Measurements from ENCODE around the gene PLAU. TPM values are rescaled to one million over a fixed set of nuclear protein-coding genes. Genes with fewer than 3 reads are reported as not detected.

The PLAU gene
- total and polyA plus RNA-seq, 10 of the 15 experiments (the other 5 are each of a cell fraction or from before 2014, with no cell fraction given): 2.5 to 20.9 (median 11.5) TPM

GRCh38 chr10:73924935-73925334 lies 14.0 kb downstream of the PLAU start:
- BruUV-seq (replicated peaks): no TSS peak
- POLR2A ChIA-PET: interaction anchor here (1.1 kb wide), 1 partner anchor 23 kb away, joined by 3 read pairs; no protein-coding TSS in a partner anchor
- no peak for FAIRE-seq
- Histone ChIP-seq H3K4me2 (ENCODE audit: control insufficient read depth, insufficient read depth) (no peak overlapping the region), H3K4me3 (no peak overlapping the region), H3K9me3 (replicated peaks; ENCODE audit: control insufficient read depth, insufficient read depth, low read length) (peaks cover 1% of the 10 kb centered on the region; the same call in 2 of the 3 replicates), H2AFZ (ENCODE audit: control insufficient read depth, low read depth, low read length) (no peak overlapping the region), H4K20me1 (ENCODE audit: control insufficient read depth, insufficient read depth) (no peaks in the 10 kb centered on the region), H3K4me1 (ENCODE audit: control insufficient read depth, insufficient read depth, low read length) (peaks cover 3% of the 10 kb centered on the region; the same call in 1 of the 2 replicates), H3K9ac (ENCODE audit: control insufficient read depth, insufficient read depth, low read length) (no peak overlapping the region), H3K27ac (ENCODE audit: control insufficient read depth, insufficient read depth) (no peak overlapping the region), H3K27me3 (replicated peaks in 1 of 2; ENCODE audit: control insufficient read depth in 2 of 2, insufficient read depth in 2 of 2, low read length in 1 of 2) (peaks cover 0 to 6% of the 10 kb centered on the region in 2 experiments; a peak in 2 of 4 replicates), H3K79me2 (ENCODE audit: control insufficient read depth, insufficient read depth, low read length) (no peaks in the 10 kb centered on the region), H3K36me3 (ENCODE audit: control insufficient read depth in 2 of 2, insufficient read depth in 2 of 2, low read length in 1 of 2) (no peaks in the 10 kb centered on the region)
- in situ Hi-C loops (cut with MboI): no loop called here
- WGBS (ENCODE audit: insufficient coverage, insufficient replicate concordance, low lambda C conversion rate, missing lambda C conversion rate): no CpG with 5 or more reads among the region's 1 CpG
- CTCF ChIA-PET: interaction anchor here (0.7 to 5.8 kb wide), 3 partner anchors 11 to 15 kb away, joined by 3 to 35 read pairs (median 4); partner anchors contain the start of gene PLAU
- SMC1A ChIA-PET (ENCODE audit: uncharacterized antibody, unreplicated experiment): interaction anchor here (0.9 to 34.4 kb wide), 2 partner anchors 18 to 35 kb away, joined by 3 to 1048 read pairs; no protein-coding TSS in a partner anchor
- intact Hi-C loops (cut with micrococcal nuclease; ENCODE audit: unreplicated experiment): no loop called here
- no peak for TF ChIP-seq GABPA (IDR thresholded peaks at IDR 0.05; ENCODE audit: low read depth)
- no peak for TF ChIP-seq GATAD2B (conservative IDR thresholded peaks at IDR 0.05; ENCODE audit: low read depth)
- TF ChIP-seq ATF2 (IDR thresholded peaks at IDR 0.05; ENCODE audit: low read length): no peak
- TF ChIP-seq YBX1 (IDR thresholded peaks at IDR 0.05): no peak
- no peak for TF ChIP-seq MEF2A (IDR thresholded peaks at IDR 0.05; ENCODE audit: insufficient read depth, low read depth, low read length)
- no peak for TF ChIP-seq SRF (IDR thresholded peaks at IDR 0.05; ENCODE audit: low read depth in 2 of 2, low read length in 2 of 2)
- TF ChIP-seq, protein P1, sequence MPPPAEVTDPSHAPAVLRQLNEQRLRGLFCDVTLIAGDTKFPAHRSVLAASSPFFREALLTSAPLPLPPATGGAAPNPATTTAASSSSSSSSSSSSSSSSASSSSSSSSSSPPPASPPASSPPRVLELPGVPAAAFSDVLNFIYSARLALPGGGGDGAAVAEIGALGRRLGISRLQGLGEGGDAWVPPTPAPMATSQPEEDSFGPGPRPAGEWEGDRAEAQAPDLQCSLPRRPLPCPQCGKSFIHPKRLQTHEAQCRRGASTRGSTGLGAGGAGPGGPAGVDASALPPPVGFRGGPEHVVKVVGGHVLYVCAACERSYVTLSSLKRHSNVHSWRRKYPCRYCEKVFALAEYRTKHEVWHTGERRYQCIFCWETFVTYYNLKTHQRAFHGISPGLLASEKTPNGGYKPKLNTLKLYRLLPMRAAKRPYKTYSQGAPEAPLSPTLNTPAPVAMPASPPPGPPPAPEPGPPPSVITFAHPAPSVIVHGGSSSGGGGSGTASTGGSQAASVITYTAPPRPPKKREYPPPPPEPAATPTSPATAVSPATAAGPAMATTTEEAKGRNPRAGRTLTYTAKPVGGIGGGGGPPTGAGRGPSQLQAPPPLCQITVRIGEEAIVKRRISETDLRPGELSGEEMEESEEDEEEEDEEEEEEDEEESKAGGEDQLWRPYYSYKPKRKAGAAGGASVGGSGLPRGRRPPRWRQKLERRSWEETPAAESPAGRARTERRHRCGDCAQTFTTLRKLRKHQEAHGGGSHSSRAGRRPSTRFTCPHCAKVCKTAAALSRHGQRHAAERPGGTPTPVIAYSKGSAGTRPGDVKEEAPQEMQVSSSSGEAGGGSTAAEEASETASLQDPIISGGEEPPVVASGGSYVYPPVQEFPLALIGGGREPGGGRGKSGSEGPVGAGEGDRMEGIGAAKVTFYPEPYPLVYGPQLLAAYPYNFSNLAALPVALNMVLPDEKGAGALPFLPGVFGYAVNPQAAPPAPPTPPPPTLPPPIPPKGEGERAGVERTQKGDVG (CRISPR knock-in tag; IDR thresholded peaks at IDR 0.05): no peak
- TF ChIP-seq SP1 (IDR thresholded peaks at IDR 0.05; ENCODE audit: low read depth, low read length): no peak
- TF ChIP-seq EP300 (IDR thresholded peaks at IDR 0.05; ENCODE audit: borderline replicate concordance in 1 of 2, control insufficient read depth in 1 of 2, low read depth in 2 of 2, low read length in 2 of 2): no peak
- TF ChIP-seq CREB1 (IDR thresholded peaks at IDR 0.05; ENCODE audit: low read depth): no peak
- no peak for TF ChIP-seq ETV6 (conservative IDR thresholded peaks at IDR 0.05 in 1 of 2, IDR thresholded peaks at IDR 0.05 in 1 of 2; ENCODE audit: borderline replicate concordance in 1 of 2, low read depth in 1 of 2)
- no peak for TF ChIP-seq RUNX3 (IDR thresholded peaks at IDR 0.05; ENCODE audit: low read length)
- TF ChIP-seq ESRRA (IDR thresholded peaks at IDR 0.05; ENCODE audit: low read length): no peak
- no peak for TF ChIP-seq NR2C2 (IDR thresholded peaks at IDR 0.05; ENCODE audit: borderline replicate concordance, control insufficient read depth, insufficient read length, low read depth)
- no peak for DNase-seq (ENCODE audit: low read depth, low spot score)
- ATAC-seq: no peak
- RAD21 ChIA-PET (ENCODE audit: unreplicated experiment): interaction anchor here (1.1 to 1.6 kb wide), 2 partner anchors 15 to 17 kb away, joined by 3 read pairs; no protein-coding TSS in a partner anchor

Data from GM12878 (cell line).